K562 (cell line): ENCODE data around the gene USP31. TPM values are rescaled to one million over a fixed set of nuclear protein-coding genes. Genes with fewer than 3 reads are reported as not detected.

Experiments used
- ATAC-seq: fragments of 200-7000 bp; cut with Tn5 transposase; 3 replicates; pipeline ENCODE4 v1.9.1; 2020; ENCODE audit warnings: moderate library complexity
- BruUV-seq: library from RNA; stranded (reverse); fragments of 400-500 nt; replicated peaks from 2 replicates; lab custom pipeline; 2021; lab: Mats Ljungman, UMichigan
- CTCF ChIA-PET: fragments of 300-600 bp; formaldehyde crosslinking; extraction: SDS; loops from one replicate; lab custom pipeline; 2021; ENCODE audit warnings: low intra/inter-chr PET ratio; lab: Yijun Ruan, JAX
- POLR2A ChIA-PET: fragments of 300-600, 350-650 bp; sonication (Branson Sonifier 250); formaldehyde crosslinking; extraction: SDS; loops from one replicate; lab custom pipeline; 2021; ENCODE audit warnings: antibody characterized with exemption, inconsistent platforms; lab: Yijun Ruan, JAX
- DNase-seq, 4 experiments: peaks; one replicate each; pipeline versions ENCODE4 v3.0.0 to v3.0.0-alpha.2; 2011 to 2018; ENCODE audit warnings: low spot score in 3 of 4, mixed read lengths in 3 of 4; ENCODE audit errors: extremely low read depth in 1 of 4
- FAIRE-seq: peaks from 2 replicates; lab custom pipeline; 2011; peaks lifted over from hg19 to GRCh38; lab: Jason Lieb, UNC
- H2AFZ ChIP-seq: 2 replicates; pipeline ENCODE4 v1.6.0; 2011; ENCODE audit warnings: low read depth, low read length, control low read depth, inconsistent platforms
- H3K27ac ChIP-seq: fragments of 200-600 bp; 3 replicates; pipeline ENCODE4 v1.8.0; 2011; ENCODE audit warnings: low read depth, mild to moderate bottlenecking, control low read depth, inconsistent platforms, low read length, moderate library complexity, mixed read lengths; ENCODE audit errors: extremely low read depth
- H3K27me3 ChIP-seq, 2 experiments: fragments of 300-600 bp in 1 of 2; 2 replicates in 1 of 2; 3 replicates in 1 of 2; pipeline versions ENCODE4 v1.6.0 to v1.8.0; 2011; ENCODE audit warnings: inconsistent platforms in 2 of 2, low read length in 2 of 2, mild to moderate bottlenecking in 1 of 2, mixed read lengths in 1 of 2, moderate library complexity in 1 of 2; ENCODE audit not compliant: control insufficient read depth in 2 of 2, insufficient read depth in 2 of 2
- H3K36me3 ChIP-seq: fragments of 300-600 bp; 3 replicates; pipeline ENCODE4 v1.8.0; 2011; ENCODE audit warnings: mild to moderate bottlenecking, low read length, inconsistent platforms; ENCODE audit not compliant: control insufficient read depth, insufficient read depth
- H3K4me1 ChIP-seq, 2 experiments: fragments of 200-600 bp in 1 of 2; replicated peaks in 1 of 2; 2 replicates in 1 of 2; 3 replicates in 1 of 2; pipeline versions ENCODE4 v1.5.1 to v1.8.0; 2011; ENCODE audit warnings: inconsistent platforms in 2 of 2, low read length in 2 of 2, mild to moderate bottlenecking in 1 of 2, mixed read lengths in 1 of 2, moderate library complexity in 1 of 2; ENCODE audit not compliant: control insufficient read depth in 2 of 2, insufficient read depth in 2 of 2
- H3K4me2 ChIP-seq: 2 replicates; pipeline ENCODE4 v1.6.1; 2011; ENCODE audit warnings: low read length, control low read depth, inconsistent platforms, mixed read lengths; ENCODE audit not compliant: insufficient read depth
- H3K4me3 ChIP-seq: fragments of 200-600 bp; sonication (generic), shearing (Covaris generic); 2 replicates; pipeline ENCODE4 v1.5.1; 2016; ENCODE audit warnings: control low read depth, inconsistent platforms
- H3K79me2 ChIP-seq: fragments of 200-600 bp; 3 replicates; pipeline ENCODE4 v1.8.0; 2011; ENCODE audit warnings: low read length, inconsistent platforms; ENCODE audit not compliant: control insufficient read depth, insufficient read depth
- H3K9ac ChIP-seq, 2 experiments: 2 replicates each; pipeline versions ENCODE4 v1.6.0 to v1.6.1; 2011; ENCODE audit warnings: low read depth in 2 of 2, low read length in 2 of 2, control low read depth in 1 of 2, inconsistent platforms in 1 of 2, mild to moderate bottlenecking in 1 of 2, mixed read lengths in 1 of 2; ENCODE audit not compliant: insufficient read depth in 1 of 2
- H3K9me1 ChIP-seq: one replicate; pipeline ENCODE4 v1.6.0; 2011; ENCODE audit warnings: inconsistent platforms, mild to moderate bottlenecking, low read length, moderate library complexity; ENCODE audit not compliant: control insufficient read depth, insufficient read depth
- H3K9me3 ChIP-seq: replicated peaks from 2 replicates; pipeline ENCODE4 v1.5.1; 2011; ENCODE audit warnings: low read depth, low read length, inconsistent platforms; ENCODE audit not compliant: control insufficient read depth, insufficient read depth
- H4K20me1 ChIP-seq: replicated peaks from 2 replicates; pipeline ENCODE4 v1.6.1; 2011; ENCODE audit warnings: low read length, inconsistent platforms, mixed read lengths; ENCODE audit not compliant: control insufficient read depth, insufficient read depth
- ARID1B ChIP-seq: fragments of 450-650 bp; IDR thresholded peaks from 2 replicates; pipeline ENCODE4 v1.6.1; 2016; ENCODE audit warnings: antibody characterized with exemption, mild to moderate bottlenecking, inconsistent platforms
- GABPB2 ChIP-seq: fragments of 250-450 bp; sonication (Bioruptor Pico); conservative IDR thresholded peaks from 2 replicates; pipeline ENCODE4 v1.5.1; 2021; ENCODE audit warnings: mild to moderate bottlenecking
- SETDB1 ChIP-seq: IDR thresholded peaks from one replicate; pipeline ENCODE4 v1.6.1; 2012; ENCODE audit warnings: low read length, control low read depth, inconsistent platforms
- TAF1 ChIP-seq: IDR thresholded peaks from 2 replicates; pipeline ENCODE4 v1.6.1; 2011; ENCODE audit warnings: mild to moderate bottlenecking, low read length, moderate library complexity; ENCODE audit not compliant: insufficient read depth, control insufficient read depth, severe bottlenecking; ENCODE audit errors: extremely low read depth
- XRCC5 ChIP-seq: fragments of 200-400 bp; formaldehyde crosslinking; IDR thresholded peaks from 2 replicates; pipeline ENCODE4 v1.6.1; 2017; ENCODE audit warnings: low read depth, mild to moderate bottlenecking, low read length
- ZC3H8 ChIP-seq: fragments of 450-650 bp; IDR thresholded peaks from 2 replicates; pipeline ENCODE4 v1.6.1; 2017
- ZNF551 ChIP-seq: fragments of 250-450 bp; sonication (Bioruptor Pico); IDR thresholded peaks from 2 replicates; pipeline ENCODE4 v1.5.0; 2021; ENCODE audit warnings: mild to moderate bottlenecking, moderate library complexity
- WGBS: fragments of 100-300 bp; shearing (Covaris generic); methylation state at CpG from one replicate; pipeline ENCODE4 v1.1.6; 2016; ENCODE audit warnings: low coverage, mixed read lengths; ENCODE audit not compliant: insufficient coverage; ENCODE audit errors: missing lambda C conversion rate; 5-methylcytosine and 5-hydroxymethylcytosine counted together
- in situ Hi-C: fragments of 300-500 bp; cut with MboI; formaldehyde crosslinking; loops from 4 replicates; pipeline ENCODE4 v1.15.0; 2018; ENCODE audit warnings: inconsistent platforms, mixed read lengths
- intact Hi-C: fragments of 100-400 bp; cut with micrococcal nuclease; formaldehyde crosslinking; loops from 2 replicates; pipeline ENCODE4 v1.14.2; 2022
- polyA plus RNA-seq, 8 experiments: library from polyadenylated mRNA; depleted of rRNA in 4 of 8; stranded (reverse) in 5 of 8; unstranded in 3 of 8; fragments of >200 nt; fragmentation: Nextera tagmentation in 2 of 8; fragmentation: Illumina TruSeq in 1 of 8; extraction: Ambion mirVana in 2 of 8; extraction: Trizol in 1 of 8; gene quantifications; 2 replicates each; pipeline versions ENCODE4 v1.2.1 to v1.2.3, GENCODE V29; 2011 to 2014; ENCODE audit warnings: inconsistent platforms in 1 of 8, missing spikeins in 1 of 8
- total RNA-seq, 7 experiments: library from RNA; depleted of rRNA in 6 of 7; stranded (reverse); fragments of >200 nt in 6 of 7; fragmentation: Illumina TruSeq in 2 of 7; extraction: Trizol in 2 of 7; gene quantifications; 2 replicates each; pipeline versions ENCODE4 v1.2.1 to v1.2.3, GENCODE V29; 2011 to 2021; ENCODE audit warnings: low replicate concordance in 1 of 7
- TF ChIP-seq, protein P1 (sequence below): sonication (generic); formaldehyde crosslinking; IDR thresholded peaks from 2 replicates; pipeline ENCODE4 v1.8.0; 2022; ENCODE audit warnings: missing genetic modification reagents, mild to moderate bottlenecking, borderline replicate concordance
- TF ChIP-seq, protein P2 (sequence below): fragments of 250-450 bp; sonication (Bioruptor Pico); IDR thresholded peaks from 2 replicates; pipeline ENCODE4 v1.8.0; 2021; ENCODE audit warnings: moderate library complexity, mild to moderate bottlenecking, inconsistent platforms
- TF ChIP-seq, protein P3 (sequence below): IDR thresholded peaks from 2 replicates; pipeline ENCODE4 v1.6.1; 2011; ENCODE audit warnings: borderline replicate concordance, low read depth, mild to moderate bottlenecking, moderate library complexity, low read length; ENCODE audit not compliant: insufficient read depth, poor library complexity, severe bottlenecking

USP31 gene
- total and polyA plus RNA-seq, 9 of the 15 experiments (the other 6 are each of a cell fraction or from before 2014, with no cell fraction given) = 0.56 to 4.9 (median 2.9) TPM

DNA sequence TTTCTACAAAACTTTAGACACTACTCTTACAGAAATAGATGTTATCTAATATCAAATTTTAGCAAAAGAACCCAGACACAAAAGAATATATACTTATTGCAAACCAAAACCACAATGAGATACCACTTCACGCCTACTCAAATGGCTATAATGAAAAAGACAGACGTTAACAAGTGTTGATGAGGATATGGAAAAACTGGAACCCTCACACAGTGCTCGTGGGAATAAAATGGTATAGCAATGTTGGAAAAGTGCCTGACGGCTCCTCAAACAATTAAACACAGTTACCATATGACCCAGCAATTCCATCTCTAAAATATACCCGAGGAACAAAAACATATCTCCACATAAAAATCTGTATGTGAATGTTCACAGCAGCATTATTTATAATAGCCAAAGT, 27.1 kb downstream of the USP31 start:
- no TSS peak for BruUV-seq
- no peaks in the 10 kb centered on the region for H3K9me1 ChIP-seq
- H3K79me2 ChIP-seq = 0 out of 3 replicates have a peak, but pooled peaks cover 4% of the 10 kb centered on the region
- H3K9ac ChIP-seq = no peak overlapping the region
- intact Hi-C loops = no loop called here
- H3K9me3 ChIP-seq = no peaks in the 10 kb centered on the region
- H3K27ac ChIP-seq = no peak overlapping the region
- FAIRE-seq = no peak
- CTCF ChIA-PET = no interaction called here
- no peak overlapping the region for H3K4me2 ChIP-seq
- no peaks in the 10 kb centered on the region for H3K27me3 ChIP-seq
- TF ChIP-seq, protein P1, sequence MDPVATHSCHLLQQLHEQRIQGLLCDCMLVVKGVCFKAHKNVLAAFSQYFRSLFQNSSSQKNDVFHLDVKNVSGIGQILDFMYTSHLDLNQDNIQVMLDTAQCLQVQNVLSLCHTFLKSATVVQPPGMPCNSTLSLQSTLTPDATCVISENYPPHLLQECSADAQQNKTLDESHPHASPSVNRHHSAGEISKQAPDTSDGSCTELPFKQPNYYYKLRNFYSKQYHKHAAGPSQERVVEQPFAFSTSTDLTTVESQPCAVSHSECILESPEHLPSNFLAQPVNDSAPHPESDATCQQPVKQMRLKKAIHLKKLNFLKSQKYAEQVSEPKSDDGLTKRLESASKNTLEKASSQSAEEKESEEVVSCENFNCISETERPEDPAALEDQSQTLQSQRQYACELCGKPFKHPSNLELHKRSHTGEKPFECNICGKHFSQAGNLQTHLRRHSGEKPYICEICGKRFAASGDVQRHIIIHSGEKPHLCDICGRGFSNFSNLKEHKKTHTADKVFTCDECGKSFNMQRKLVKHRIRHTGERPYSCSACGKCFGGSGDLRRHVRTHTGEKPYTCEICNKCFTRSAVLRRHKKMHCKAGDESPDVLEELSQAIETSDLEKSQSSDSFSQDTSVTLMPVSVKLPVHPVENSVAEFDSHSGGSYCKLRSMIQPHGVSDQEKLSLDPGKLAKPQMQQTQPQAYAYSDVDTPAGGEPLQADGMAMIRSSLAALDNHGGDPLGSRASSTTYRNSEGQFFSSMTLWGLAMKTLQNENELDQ = no peak
- TF ChIP-seq, protein P2, sequence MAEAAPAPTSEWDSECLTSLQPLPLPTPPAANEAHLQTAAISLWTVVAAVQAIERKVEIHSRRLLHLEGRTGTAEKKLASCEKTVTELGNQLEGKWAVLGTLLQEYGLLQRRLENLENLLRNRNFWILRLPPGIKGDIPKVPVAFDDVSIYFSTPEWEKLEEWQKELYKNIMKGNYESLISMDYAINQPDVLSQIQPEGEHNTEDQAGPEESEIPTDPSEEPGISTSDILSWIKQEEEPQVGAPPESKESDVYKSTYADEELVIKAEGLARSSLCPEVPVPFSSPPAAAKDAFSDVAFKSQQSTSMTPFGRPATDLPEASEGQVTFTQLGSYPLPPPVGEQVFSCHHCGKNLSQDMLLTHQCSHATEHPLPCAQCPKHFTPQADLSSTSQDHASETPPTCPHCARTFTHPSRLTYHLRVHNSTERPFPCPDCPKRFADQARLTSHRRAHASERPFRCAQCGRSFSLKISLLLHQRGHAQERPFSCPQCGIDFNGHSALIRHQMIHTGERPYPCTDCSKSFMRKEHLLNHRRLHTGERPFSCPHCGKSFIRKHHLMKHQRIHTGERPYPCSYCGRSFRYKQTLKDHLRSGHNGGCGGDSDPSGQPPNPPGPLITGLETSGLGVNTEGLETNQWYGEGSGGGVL (CRISPR knock-in tag) = no peak
- TF ChIP-seq ZC3H8 (no peak), ARID1B (no peak), XRCC5 (no peak), TAF1 (no peak), SETDB1 (no peak), GABPB2 (no peak), ZNF551 (no peak)
- TF ChIP-seq, protein P3, sequence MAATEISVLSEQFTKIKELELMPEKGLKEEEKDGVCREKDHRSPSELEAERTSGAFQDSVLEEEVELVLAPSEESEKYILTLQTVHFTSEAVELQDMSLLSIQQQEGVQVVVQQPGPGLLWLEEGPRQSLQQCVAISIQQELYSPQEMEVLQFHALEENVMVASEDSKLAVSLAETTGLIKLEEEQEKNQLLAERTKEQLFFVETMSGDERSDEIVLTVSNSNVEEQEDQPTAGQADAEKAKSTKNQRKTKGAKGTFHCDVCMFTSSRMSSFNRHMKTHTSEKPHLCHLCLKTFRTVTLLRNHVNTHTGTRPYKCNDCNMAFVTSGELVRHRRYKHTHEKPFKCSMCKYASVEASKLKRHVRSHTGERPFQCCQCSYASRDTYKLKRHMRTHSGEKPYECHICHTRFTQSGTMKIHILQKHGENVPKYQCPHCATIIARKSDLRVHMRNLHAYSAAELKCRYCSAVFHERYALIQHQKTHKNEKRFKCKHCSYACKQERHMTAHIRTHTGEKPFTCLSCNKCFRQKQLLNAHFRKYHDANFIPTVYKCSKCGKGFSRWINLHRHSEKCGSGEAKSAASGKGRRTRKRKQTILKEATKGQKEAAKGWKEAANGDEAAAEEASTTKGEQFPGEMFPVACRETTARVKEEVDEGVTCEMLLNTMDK = no peak
- no peak overlapping the region for H3K4me3 ChIP-seq
- peaks cover 0 to 3% of the 10 kb centered on the region in 2 experiments; a peak in 2 of 5 replicates for H3K4me1 ChIP-seq
- in situ Hi-C loops = no loop called here
- no peak for DNase-seq
- no peak overlapping the region for H2AFZ ChIP-seq
- WGBS = 55% methylated on average over 5 of the region's 5 CpGs
- no peak for ATAC-seq
- no peaks in the 10 kb centered on the region for H3K36me3 ChIP-seq
- POLR2A ChIA-PET = no interaction called here
- H4K20me1 ChIP-seq = peaks cover 3% of the 10 kb centered on the region
